Measurements from ENCODE around the gene MYRFL. TPM values are rescaled to one million over a fixed set of nuclear protein-coding genes. Genes with fewer than 3 reads are reported as not detected.
"Not testable (repeated sequence)": the region's sequence is repeated elsewhere in the genome, so short reads cannot be mapped to it uniquely, and the experiment has no call there.

Gene MYRFL
- total RNA-seq, 1 experiment from 2014 or later = not detected

GRCh38 chr12:69833696-69834095, 8.7 kb downstream of the MYRFL start:
- DNase-seq (ENCODE audit: low read depth in 1 of 2, low spot score in 2 of 2) = no peak
- no peaks in the 10 kb centered on the region for H3K4me1 ChIP-seq (replicated peaks)
- no peaks in the 10 kb centered on the region for H3K36me3 ChIP-seq
- H3K27me3 ChIP-seq (replicated peaks) = peaks cover 8% of the 10 kb centered on the region; the same call in 1 of the 2 replicates
- no peaks in the 10 kb centered on the region for H3K9me3 ChIP-seq (replicated peaks)
- no peak overlapping the region for H3K27ac ChIP-seq
- no peak overlapping the region for H3K4me3 ChIP-seq

- Histone ChIP-seq H3K9me3 (replicated peaks) (no peaks in the 10 kb centered on the region), H3K4me1 (replicated peaks) (no peaks in the 10 kb centered on the region), H3K27me3 (replicated peaks) (peaks cover 8% of the 10 kb centered on the region; the same call in 1 of the 2 replicates), H3K27ac (no peak overlapping the region), H3K36me3 (no peaks in the 10 kb centered on the region), H3K4me3 (no peak overlapping the region)
- no peak for DNase-seq (ENCODE audit: low read depth in 1 of 2, low spot score in 2 of 2)
These were observed 9.1 kb downstream of the MYRFL start for GRCh38 chr12:69834147-69834546.

GRCh38 chr12:69834576-69834975, 9.5 kb downstream of the MYRFL start:
- H3K4me1 ChIP-seq (replicated peaks) = no peaks in the 10 kb centered on the region
- DNase-seq (ENCODE audit: low read depth in 1 of 2, low spot score in 2 of 2) = no peak

GRCh38 chr12:69835081-69835480, 10.1 kb downstream of the MYRFL start:
- H3K27me3 ChIP-seq (replicated peaks) = peaks cover 8% of the 10 kb centered on the region; the same call in 1 of the 2 replicates
- no peaks in the 10 kb centered on the region for H3K4me1 ChIP-seq (replicated peaks)
- H3K4me3 ChIP-seq = no peak overlapping the region
- no peaks in the 10 kb centered on the region for H3K9me3 ChIP-seq (replicated peaks)
- no peaks in the 10 kb centered on the region for H3K36me3 ChIP-seq
- no peak for DNase-seq (ENCODE audit: low read depth in 1 of 2, low spot score in 2 of 2)
- H3K27ac ChIP-seq = no peak overlapping the region

More at GRCh38 chr12:69834576-69834975, 9.5 kb downstream of the MYRFL start:
- no peaks in the 10 kb centered on the region for H3K36me3 ChIP-seq
- no peak overlapping the region for H3K27ac ChIP-seq
- H3K27me3 ChIP-seq (replicated peaks) = peaks cover 8% of the 10 kb centered on the region; the same call in 1 of the 2 replicates
- H3K4me3 ChIP-seq = no peak overlapping the region
- H3K9me3 ChIP-seq (replicated peaks) = no peaks in the 10 kb centered on the region

GRCh38 chr12:69836015-69836414, 11.0 kb downstream of the MYRFL start:
- Histone ChIP-seq H3K27ac (no peak overlapping the region), H3K4me3 (no peak overlapping the region), H3K27me3 (replicated peaks) (peaks cover 8% of the 10 kb centered on the region; the same call in 1 of the 2 replicates), H3K36me3 (no peaks in the 10 kb centered on the region), H3K9me3 (replicated peaks) (no peaks in the 10 kb centered on the region), H3K4me1 (replicated peaks) (no peaks in the 10 kb centered on the region)
- no peak for DNase-seq (ENCODE audit: low read depth in 1 of 2, low spot score in 2 of 2)

- Histone ChIP-seq H3K4me3 (no peak overlapping the region), H3K4me1 (replicated peaks) (no peaks in the 10 kb centered on the region), H3K9me3 (replicated peaks) (no peaks in the 10 kb centered on the region), H3K36me3 (no peaks in the 10 kb centered on the region), H3K27ac (no peak overlapping the region), H3K27me3 (replicated peaks) (peaks cover 8% of the 10 kb centered on the region; the same call in 1 of the 2 replicates)
- no peak for DNase-seq (ENCODE audit: low read depth in 1 of 2, low spot score in 2 of 2)
These were observed 12.2 kb downstream of the MYRFL start for GRCh38 chr12:69837191-69837590.

- H3K4me3 ChIP-seq = no peak overlapping the region
- DNase-seq (ENCODE audit: low read depth in 1 of 2, low spot score in 2 of 2) = no peak
- no peaks in the 10 kb centered on the region for H3K9me3 ChIP-seq (replicated peaks)
- no peaks in the 10 kb centered on the region for H3K4me1 ChIP-seq (replicated peaks)
- no peak overlapping the region for H3K27ac ChIP-seq
- H3K36me3 ChIP-seq = no peaks in the 10 kb centered on the region
- peaks cover 7% of the 10 kb centered on the region; the same call in 1 of the 2 replicates for H3K27me3 ChIP-seq (replicated peaks)
These were observed 12.8 kb downstream of the MYRFL start for GRCh38 chr12:69837657-69838415.

GRCh38 chr12:69840727-69841126, 15.7 kb downstream of the MYRFL start:
- DNase-seq (ENCODE audit: low read depth in 1 of 2, low spot score in 2 of 2) = no peak
- H3K27me3 ChIP-seq (replicated peaks) = peaks cover 4% of the 10 kb centered on the region; the same call in 1 of the 2 replicates
- H3K4me1 ChIP-seq (replicated peaks) = no peaks in the 10 kb centered on the region
- H3K36me3 ChIP-seq = no peaks in the 10 kb centered on the region
- H3K4me3 ChIP-seq = no peak overlapping the region
- H3K9me3 ChIP-seq (replicated peaks) = no peaks in the 10 kb centered on the region
- no peak overlapping the region for H3K27ac ChIP-seq

- no peak overlapping the region for H3K4me3 ChIP-seq
- H3K27ac ChIP-seq = no peak overlapping the region
- no peaks in the 10 kb centered on the region for H3K36me3 ChIP-seq
- no peaks in the 10 kb centered on the region for H3K4me1 ChIP-seq (replicated peaks)
- H3K27me3 ChIP-seq (replicated peaks) = no peaks in the 10 kb centered on the region
- no peaks in the 10 kb centered on the region for H3K9me3 ChIP-seq (replicated peaks)
- no peak for DNase-seq (ENCODE audit: low read depth in 1 of 2, low spot score in 2 of 2)
These were observed 18.6 kb downstream of the MYRFL start for GRCh38 chr12:69843608-69844007.

- Histone ChIP-seq H3K27ac (no peak overlapping the region), H3K9me3 (replicated peaks) (no peaks in the 10 kb centered on the region), H3K27me3 (replicated peaks) (no peaks in the 10 kb centered on the region), H3K36me3 (no peaks in the 10 kb centered on the region), H3K4me3 (no peak overlapping the region), H3K4me1 (replicated peaks) (no peaks in the 10 kb centered on the region)
- DNase-seq (ENCODE audit: low read depth in 1 of 2, low spot score in 2 of 2) = no peak
These were observed 19.4 kb downstream of the MYRFL start for GRCh38 chr12:69844416-69844815.

- Histone ChIP-seq H3K4me1 (replicated peaks) (no peaks in the 10 kb centered on the region), H3K9me3 (replicated peaks) (no peaks in the 10 kb centered on the region), H3K27me3 (replicated peaks) (no peaks in the 10 kb centered on the region), H3K27ac (no peak overlapping the region), H3K36me3 (no peaks in the 10 kb centered on the region), H3K4me3 (no peak overlapping the region)
- DNase-seq (ENCODE audit: low read depth in 1 of 2, low spot score in 2 of 2) = no peak
These were observed 19.8 kb downstream of the MYRFL start for GRCh38 chr12:69844836-69845235.

- no peaks in the 10 kb centered on the region for H3K9me3 ChIP-seq (replicated peaks)
- no peak overlapping the region for H3K27ac ChIP-seq
- H3K27me3 ChIP-seq (replicated peaks) = no peaks in the 10 kb centered on the region
- DNase-seq (ENCODE audit: low read depth in 1 of 2, low spot score in 2 of 2) = no peak
- no peaks in the 10 kb centered on the region for H3K36me3 ChIP-seq
- no peaks in the 10 kb centered on the region for H3K4me1 ChIP-seq (replicated peaks)
- no peak overlapping the region for H3K4me3 ChIP-seq
These were observed 21.9 kb downstream of the MYRFL start for GRCh38 chr12:69846976-69847375.

GRCh38 chr12:69851976-69852375, 26.9 kb downstream of the MYRFL start:
- Histone ChIP-seq H3K36me3 (no peaks in the 10 kb centered on the region), H3K27ac (no peak overlapping the region), H3K4me1 (replicated peaks) (no peaks in the 10 kb centered on the region), H3K9me3 (replicated peaks) (no peaks in the 10 kb centered on the region), H3K4me3 (no peak overlapping the region), H3K27me3 (replicated peaks) (no peaks in the 10 kb centered on the region)
- no peak for DNase-seq (ENCODE audit: low read depth in 1 of 2, low spot score in 2 of 2)

- not testable (repeated sequence) for H3K4me1 ChIP-seq (replicated peaks); H3K27ac ChIP-seq; H3K9me3 ChIP-seq (replicated peaks); H3K4me3 ChIP-seq; H3K27me3 ChIP-seq (replicated peaks); H3K36me3 ChIP-seq; DNase-seq (ENCODE audit: low read depth in 1 of 2, low spot score in 2 of 2)
These were observed 28.3 kb downstream of the MYRFL start for GRCh38 chr12:69853176-69853961.
